ENCODE results near the gene ZNF683. TPM values are rescaled to one million over a fixed set of nuclear protein-coding genes. Genes with fewer than 3 reads are reported as not detected.

Gene ZNF683
- total and polyA plus RNA-seq, 2 donors (not counting 3 experiments of a cell fraction or from before 2014, with no cell fraction given) = not detected

DNA sequence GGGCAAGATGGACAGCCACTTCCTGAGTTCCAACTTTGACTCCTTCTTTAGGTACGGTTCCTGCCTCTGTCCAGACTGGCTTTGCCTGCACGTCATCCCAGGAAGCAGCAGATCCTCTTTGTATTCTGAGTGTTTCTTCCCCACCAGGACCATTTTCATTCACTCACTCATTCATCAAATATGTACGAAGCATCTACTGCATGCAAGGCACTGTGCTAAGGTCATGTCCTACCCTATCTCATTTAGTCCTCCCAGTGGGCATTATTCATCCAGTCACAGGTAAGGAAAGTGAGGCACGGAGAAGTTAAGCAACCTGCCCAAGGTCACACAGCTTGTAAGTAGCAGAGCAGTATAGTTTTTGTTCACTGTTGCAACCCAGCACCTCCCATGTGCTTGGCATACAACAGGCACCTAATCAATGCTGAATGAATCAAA is 32.5 kb downstream of the ZNF683 start:
- peaks cover 7% of the 10 kb centered on the region for H3K4me1 ChIP-seq (ENCODE audit: control insufficient read depth, extremely low read depth, insufficient read depth, low read length)
- dilution Hi-C loops (cut with MboI; ENCODE audit: extremely low pct_ligation_motif_present, low sequenced_read_pairs) (no loop called here), intact Hi-C loops (cut with micrococcal nuclease) (no loop called here)
- POLR2A ChIA-PET = no interaction called here
- TF ChIP-seq MYC (IDR thresholded peaks at IDR 0.05; ENCODE audit: low read depth, low read length) = no peak
- TF ChIP-seq GATA2 (IDR thresholded peaks at IDR 0.05; ENCODE audit: insufficient read depth, insufficient read length, low read depth, low read length) = no peak
- TF ChIP-seq POLR2A (IDR thresholded peaks at IDR 0.05; ENCODE audit: low read depth, low read length) = no peak
- CTCF ChIA-PET = interaction anchor here (0.6 to 1.2 kb wide), 2 partner anchors 8 to 11 kb away, joined by 3 read pairs; no protein-coding TSS in a partner anchor
- no peaks in the 10 kb centered on the region for H3K36me3 ChIP-seq (ENCODE audit: control insufficient read depth in 2 of 2, extremely low read depth in 1 of 2, insufficient read depth in 2 of 2, low read length in 2 of 2)
- no peaks in the 10 kb centered on the region for H3K79me2 ChIP-seq (ENCODE audit: control insufficient read depth, insufficient read depth, low read length)
- FAIRE-seq = no peak
- H4K20me1 ChIP-seq (replicated peaks; ENCODE audit: control insufficient read depth, extremely low read depth, insufficient read depth, low read length) = no peaks in the 10 kb centered on the region
- no TSS peak for BruUV-seq (replicated peaks)
- no peak overlapping the region for H3K4me2 ChIP-seq (ENCODE audit: insufficient read depth, low read length)
- no peak overlapping the region for H3K4me3 ChIP-seq (replicated peaks in 1 of 3; ENCODE audit: insufficient read depth in 1 of 3, low read depth in 1 of 3, low read length in 3 of 3)
- H3K27ac ChIP-seq (ENCODE audit: insufficient read depth, low read depth, low read length) = no peak overlapping the region
- H2AFZ ChIP-seq (ENCODE audit: low read depth, low read length) = no peak overlapping the region
- H3K27me3 ChIP-seq (ENCODE audit: control insufficient read depth in 2 of 2, insufficient read depth in 2 of 2, low read length in 2 of 2) = peaks cover 1 to 4% of the 10 kb centered on the region in 2 experiments
- H3K9me3 ChIP-seq (replicated peaks; ENCODE audit: control insufficient read depth, insufficient read depth, low read length) = no peaks in the 10 kb centered on the region
- no peak overlapping the region for H3K9ac ChIP-seq (replicated peaks; ENCODE audit: extremely low read depth, insufficient read depth, low read length)
- no peaks in the 10 kb centered on the region for H3K9me1 ChIP-seq (replicated peaks; ENCODE audit: control insufficient read depth, extremely low read depth, insufficient read depth, low read length)
- no peak for DNase-seq (ENCODE audit: low read depth, low spot score)

DNA sequence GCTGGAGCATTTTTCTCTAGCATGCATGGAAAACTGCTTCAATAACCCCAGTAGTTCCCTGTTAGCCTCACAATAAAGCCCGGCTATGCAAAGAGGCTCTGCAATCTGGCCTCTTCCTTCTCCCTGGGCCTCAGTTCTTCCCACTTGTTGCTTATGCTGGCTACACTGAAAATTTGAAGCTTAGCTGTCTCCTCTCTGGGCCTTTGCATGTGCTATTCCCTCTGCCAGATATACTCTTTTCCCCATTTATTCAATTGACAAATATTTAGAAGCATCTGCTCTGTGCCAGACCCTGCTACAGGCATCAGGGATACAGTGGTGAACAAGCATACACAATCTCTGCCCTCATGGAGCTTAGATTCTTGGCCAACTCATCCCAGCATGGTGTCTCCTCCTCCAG is 33.9 kb downstream of the ZNF683 start:
- H3K27me3 ChIP-seq (ENCODE audit: control insufficient read depth in 2 of 2, insufficient read depth in 2 of 2, low read length in 2 of 2) = peaks cover 1 to 4% of the 10 kb centered on the region in 2 experiments
- CTCF ChIA-PET = interaction anchor here (1.0 to 1.5 kb wide), 5 partner anchors 10 to 26 kb away, joined by 3 to 5 read pairs (median 3); no protein-coding TSS in a partner anchor

More for the DNA sequence above, 33.9 kb downstream of the ZNF683 start:
- intact Hi-C loops (cut with micrococcal nuclease) = no loop called here
- FAIRE-seq (no peak), DNase-seq (ENCODE audit: low read depth, low spot score) (no peak)
- TF ChIP-seq MYC (IDR thresholded peaks at IDR 0.05; ENCODE audit: low read depth, low read length) = no peak
- no peak for TF ChIP-seq GATA2 (IDR thresholded peaks at IDR 0.05; ENCODE audit: insufficient read depth, insufficient read length, low read depth, low read length)
- TF ChIP-seq, protein P1, sequence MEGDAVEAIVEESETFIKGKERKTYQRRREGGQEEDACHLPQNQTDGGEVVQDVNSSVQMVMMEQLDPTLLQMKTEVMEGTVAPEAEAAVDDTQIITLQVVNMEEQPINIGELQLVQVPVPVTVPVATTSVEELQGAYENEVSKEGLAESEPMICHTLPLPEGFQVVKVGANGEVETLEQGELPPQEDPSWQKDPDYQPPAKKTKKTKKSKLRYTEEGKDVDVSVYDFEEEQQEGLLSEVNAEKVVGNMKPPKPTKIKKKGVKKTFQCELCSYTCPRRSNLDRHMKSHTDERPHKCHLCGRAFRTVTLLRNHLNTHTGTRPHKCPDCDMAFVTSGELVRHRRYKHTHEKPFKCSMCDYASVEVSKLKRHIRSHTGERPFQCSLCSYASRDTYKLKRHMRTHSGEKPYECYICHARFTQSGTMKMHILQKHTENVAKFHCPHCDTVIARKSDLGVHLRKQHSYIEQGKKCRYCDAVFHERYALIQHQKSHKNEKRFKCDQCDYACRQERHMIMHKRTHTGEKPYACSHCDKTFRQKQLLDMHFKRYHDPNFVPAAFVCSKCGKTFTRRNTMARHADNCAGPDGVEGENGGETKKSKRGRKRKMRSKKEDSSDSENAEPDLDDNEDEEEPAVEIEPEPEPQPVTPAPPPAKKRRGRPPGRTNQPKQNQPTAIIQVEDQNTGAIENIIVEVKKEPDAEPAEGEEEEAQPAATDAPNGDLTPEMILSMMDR (IDR thresholded peaks at IDR 0.05; ENCODE audit: extremely low read depth in 1 of 2, insufficient read depth in 1 of 2, low read depth in 1 of 2, low read length in 2 of 2) = no peak
- H4K20me1 ChIP-seq (replicated peaks; ENCODE audit: control insufficient read depth, extremely low read depth, insufficient read depth, low read length) = no peaks in the 10 kb centered on the region
- POLR2A ChIA-PET = interaction anchor here (0.5 kb wide), 1 partner anchor 52 kb away, joined by 4 read pairs; no protein-coding TSS in a partner anchor
- H3K36me3 ChIP-seq (ENCODE audit: control insufficient read depth in 2 of 2, extremely low read depth in 1 of 2, insufficient read depth in 2 of 2, low read length in 2 of 2) = no peaks in the 10 kb centered on the region
- no peaks in the 10 kb centered on the region for H3K9me1 ChIP-seq (replicated peaks; ENCODE audit: control insufficient read depth, extremely low read depth, insufficient read depth, low read length)
- no peak overlapping the region for H2AFZ ChIP-seq (ENCODE audit: low read depth, low read length)
- no peak overlapping the region for H3K9ac ChIP-seq (replicated peaks; ENCODE audit: extremely low read depth, insufficient read depth, low read length)
- H3K4me2 ChIP-seq (ENCODE audit: insufficient read depth, low read length) = no peak overlapping the region
- H3K79me2 ChIP-seq (ENCODE audit: control insufficient read depth, insufficient read depth, low read length) = no peaks in the 10 kb centered on the region
- no peak overlapping the region for H3K4me3 ChIP-seq (replicated peaks in 1 of 3; ENCODE audit: insufficient read depth in 1 of 3, low read depth in 1 of 3, low read length in 3 of 3)
- no peaks in the 10 kb centered on the region for H3K9me3 ChIP-seq (replicated peaks; ENCODE audit: control insufficient read depth, insufficient read depth, low read length)
- H3K27ac ChIP-seq (ENCODE audit: insufficient read depth, low read depth, low read length) = no peak overlapping the region
- H3K4me1 ChIP-seq (ENCODE audit: control insufficient read depth, extremely low read depth, insufficient read depth, low read length) = peaks cover 7% of the 10 kb centered on the region
- dilution Hi-C loops (cut with MboI; ENCODE audit: extremely low pct_ligation_motif_present, low sequenced_read_pairs) = no loop called here
- no TSS peak for BruUV-seq (replicated peaks)

Data from endothelial cell of umbilical vein (primary cell).